HTR-8/SVneo (cell line): Measurements from ENCODE around the gene WDR88.
"Not testable (repeated sequence)": the region's sequence is repeated elsewhere in the genome, so short reads cannot be mapped to it uniquely, and the experiment has no call there.

Experiments
- DNase-seq: peaks from one replicate; pipeline ENCODE4 v3.0.0; 2011; ENCODE audit warnings: low spot score, mixed read lengths; ENCODE audit not compliant: insufficient read length
- FAIRE-seq: peaks from 2 replicates; lab custom pipeline; 2011; peaks lifted over from hg19 to GRCh38; lab: Jason Lieb, UNC

Gene WDR88

GRCh38 chr19:33208371-33208895 lies 76.5 kb downstream of the WDR88 start:
- FAIRE-seq (no peak), DNase-seq (no peak)

- FAIRE-seq = no peak
- DNase-seq = no peak
Observed at GRCh38 chr19:33208904-33209849, 77.3 kb downstream of the WDR88 start.

GRCh38 chr19:33209850-33210230 lies 77.9 kb downstream of the WDR88 start:
- DNase-seq, FAIRE-seq: not testable (repeated sequence)

- DNase-seq = no peak
- no peak for FAIRE-seq
Observed at GRCh38 chr19:33210266-33210940, 78.5 kb downstream of the WDR88 start.

DNA sequence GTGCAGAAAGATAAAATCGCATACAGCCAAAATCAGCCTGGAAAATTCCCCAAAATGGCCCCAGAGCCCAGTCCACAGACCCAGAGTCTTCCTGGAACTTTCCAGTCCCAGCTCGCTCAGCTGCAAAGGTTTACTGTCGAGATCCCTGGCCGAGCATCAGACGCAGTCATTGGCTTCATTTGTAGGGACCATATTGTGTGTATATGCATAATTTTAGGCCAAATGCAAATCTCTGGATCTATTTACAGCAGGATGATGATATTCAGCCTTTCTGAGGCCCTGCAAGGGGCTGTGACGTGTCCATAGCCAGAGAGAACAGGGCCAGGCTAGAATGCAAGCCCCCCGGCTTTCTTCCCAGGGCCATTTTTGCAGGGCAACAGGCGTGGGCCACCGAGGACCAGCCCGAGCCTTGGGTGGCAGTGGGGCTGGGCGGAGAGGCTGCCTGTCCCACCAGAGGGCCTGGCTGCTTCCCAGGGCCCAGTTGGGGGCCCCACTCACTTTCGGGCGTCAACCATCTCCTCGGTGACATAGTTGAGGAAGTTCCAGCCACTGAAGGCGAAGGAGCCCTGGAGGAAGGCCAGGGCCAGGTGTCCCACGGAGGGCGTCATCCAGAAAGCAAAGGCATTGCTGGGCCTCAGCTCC lies 80.0 kb downstream of the WDR88 start:
- FAIRE-seq (no peak), DNase-seq (no peak)

DNA sequence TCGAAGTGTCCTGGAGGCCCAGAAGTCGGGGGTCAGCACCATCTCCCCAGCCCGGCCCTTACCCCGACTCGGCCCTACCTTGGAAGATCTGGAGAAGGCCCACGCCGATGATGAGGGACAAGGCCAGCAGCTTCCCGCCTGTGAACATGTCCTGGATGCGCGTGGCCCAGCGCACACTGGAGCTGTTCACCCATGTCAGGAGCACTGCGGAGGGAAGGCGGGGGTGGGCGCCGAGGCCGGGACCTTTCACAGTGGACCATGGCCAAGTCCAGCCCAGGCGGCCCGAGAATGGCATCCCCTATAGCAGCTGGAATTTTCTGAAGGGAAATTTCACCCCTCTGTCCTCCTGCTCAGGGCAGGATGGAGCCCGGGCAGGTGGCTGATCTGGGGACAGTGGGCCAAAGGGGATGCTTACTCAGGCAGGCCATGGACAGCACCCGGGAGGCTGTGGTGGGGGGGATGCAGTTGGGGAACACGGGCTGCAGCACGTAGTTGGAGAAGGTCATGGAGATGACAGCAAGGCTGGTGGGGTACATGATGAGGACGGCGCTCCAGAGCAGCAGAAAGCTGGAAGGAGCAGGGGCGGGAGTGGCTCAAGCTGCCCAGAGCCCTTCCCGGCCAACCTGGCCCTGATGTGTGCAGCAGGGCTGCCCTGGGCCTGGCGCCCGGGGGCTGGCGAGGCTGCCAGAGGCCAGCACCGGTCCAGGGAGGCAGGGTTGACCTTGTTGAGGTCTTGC lies 80.7 kb downstream of the WDR88 start:
- FAIRE-seq (no peak), DNase-seq (no peak)

GRCh38 chr19:33214596-33214995 lies 82.7 kb downstream of the WDR88 start:
- DNase-seq (peak; percentile 36), FAIRE-seq (peak; percentile 4)

DNA sequence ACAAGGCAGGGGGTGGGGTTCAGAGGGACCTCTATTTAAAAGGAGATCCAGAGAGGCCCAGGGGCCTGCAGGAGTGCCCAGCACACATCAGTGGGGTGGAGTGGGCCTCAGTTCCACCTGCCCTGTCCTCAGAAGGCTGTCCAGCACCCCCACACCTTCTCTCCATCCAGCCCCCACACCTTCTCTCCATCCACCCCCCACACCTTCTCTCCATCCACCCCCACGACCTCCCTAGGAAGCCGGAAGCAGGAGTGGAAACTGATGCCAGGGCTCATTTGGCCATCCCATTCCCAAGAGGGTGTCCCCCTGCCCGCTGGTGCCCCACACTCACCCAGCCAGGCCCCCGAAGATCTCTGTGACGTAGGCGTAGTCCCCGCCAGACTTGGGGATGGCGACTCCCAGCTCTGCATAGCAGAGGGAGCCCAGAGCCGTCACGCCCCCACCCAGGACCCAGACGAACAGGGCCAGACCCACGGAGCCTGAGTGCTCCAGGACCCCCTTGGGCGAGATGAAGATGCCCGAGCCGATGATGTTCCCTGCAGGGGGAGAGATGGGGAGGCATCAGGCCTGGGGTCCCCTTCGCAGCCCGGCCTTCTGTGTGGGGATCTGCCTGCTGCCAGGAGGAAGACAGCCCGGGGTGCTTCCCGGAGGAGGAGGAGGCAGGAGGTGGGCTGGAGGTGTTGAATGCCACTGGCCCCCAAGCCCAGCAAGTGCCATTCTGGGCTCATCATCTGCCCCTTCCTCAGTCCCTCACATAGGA lies 83.7 kb downstream of the WDR88 start:
- DNase-seq (no peak), FAIRE-seq (no peak)

GRCh38 chr19:33216198-33216830 lies 84.4 kb downstream of the WDR88 start:
- FAIRE-seq (no peak), DNase-seq (no peak)

DNA sequence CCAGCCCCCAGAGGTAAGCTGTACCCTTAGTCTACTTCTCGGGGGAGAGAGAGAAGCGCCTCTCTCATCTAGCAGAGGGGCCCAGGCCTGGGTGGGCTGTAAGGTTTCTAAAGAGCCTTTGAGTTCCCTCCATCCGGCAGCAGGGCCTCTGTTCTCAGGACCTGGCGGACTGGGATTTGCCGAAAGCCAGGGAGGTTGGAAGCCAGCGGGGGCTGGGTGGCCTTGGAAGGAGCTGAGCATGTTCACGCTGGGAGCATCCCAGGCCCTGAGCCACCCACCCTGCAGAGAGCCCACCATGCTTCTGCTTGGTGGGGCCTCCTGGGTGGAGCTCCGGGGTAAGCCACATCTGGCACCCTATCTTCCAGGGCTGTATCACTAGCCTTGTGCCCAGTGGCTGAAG lies 86.0 kb downstream of the WDR88 start:
- FAIRE-seq = no peak

GRCh38 chr19:33219261-33219815 lies 87.4 kb downstream of the WDR88 start:
- peak; percentile 60 for FAIRE-seq
- no peak for DNase-seq

More for the DNA sequence above, 86.0 kb downstream of the WDR88 start:
- no peak for DNase-seq

DNA sequence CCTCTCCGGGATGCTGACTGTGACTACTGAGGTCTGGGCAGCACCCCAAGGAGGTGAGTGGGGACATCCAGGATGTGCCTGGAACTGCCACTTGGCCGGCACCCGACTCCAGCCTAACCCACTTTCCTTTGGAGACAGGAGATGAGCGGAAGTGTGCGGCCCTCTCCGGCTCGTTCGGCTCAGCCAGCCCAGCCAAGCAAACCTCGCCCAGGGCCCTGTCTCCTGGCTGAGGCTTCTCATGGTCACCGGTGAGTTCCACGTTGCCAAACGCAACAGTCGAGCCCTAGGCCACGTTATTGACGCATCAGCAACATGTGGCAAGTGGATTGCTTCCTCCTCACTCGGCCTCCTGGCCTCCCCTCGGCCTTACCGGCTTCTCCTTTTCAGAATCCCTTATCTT lies 88.2 kb downstream of the WDR88 start:
- FAIRE-seq (no peak), DNase-seq (no peak)

DNA sequence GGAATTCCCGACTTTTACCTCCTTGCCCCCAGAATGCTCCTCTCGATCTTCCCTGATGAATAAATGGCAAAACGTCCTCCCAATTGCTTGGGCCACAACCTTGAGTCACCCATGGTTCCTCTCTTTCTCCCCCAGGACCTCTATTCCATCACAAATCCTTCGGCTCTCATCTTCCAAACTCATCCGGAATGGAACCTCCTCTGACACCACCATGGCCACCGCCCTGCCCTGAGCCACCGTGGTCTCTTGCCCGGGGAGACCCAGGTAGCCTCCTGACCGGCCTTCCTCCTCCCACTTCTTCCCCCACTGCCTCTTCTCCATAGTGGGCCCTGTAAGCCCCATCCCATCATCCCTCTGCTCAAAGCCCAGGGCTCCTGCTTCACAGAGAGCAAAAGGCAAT lies 88.8 kb downstream of the WDR88 start:
- FAIRE-seq = no peak
- no peak for DNase-seq

DNA sequence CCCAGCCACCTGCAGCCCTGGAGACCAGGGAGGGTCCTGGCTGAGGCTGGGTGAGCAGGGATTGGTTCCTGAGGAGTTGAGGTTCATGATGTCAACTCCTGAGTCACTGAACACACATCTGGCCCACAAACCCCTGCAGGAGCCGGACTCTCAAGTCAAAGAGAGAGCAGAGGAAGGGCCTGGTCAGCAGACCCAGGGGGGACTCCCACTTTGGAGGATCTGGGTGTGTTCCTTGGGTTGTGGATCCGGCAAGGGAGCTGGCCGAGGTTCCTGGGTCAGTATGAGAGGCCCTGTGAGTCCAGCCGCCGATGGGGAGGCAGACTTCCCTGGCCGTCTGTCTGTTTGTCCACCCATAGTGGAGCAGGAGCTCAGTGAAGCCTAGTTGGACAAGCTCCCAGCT lies 89.7 kb downstream of the WDR88 start:
- FAIRE-seq (no peak), DNase-seq (no peak)

DNA sequence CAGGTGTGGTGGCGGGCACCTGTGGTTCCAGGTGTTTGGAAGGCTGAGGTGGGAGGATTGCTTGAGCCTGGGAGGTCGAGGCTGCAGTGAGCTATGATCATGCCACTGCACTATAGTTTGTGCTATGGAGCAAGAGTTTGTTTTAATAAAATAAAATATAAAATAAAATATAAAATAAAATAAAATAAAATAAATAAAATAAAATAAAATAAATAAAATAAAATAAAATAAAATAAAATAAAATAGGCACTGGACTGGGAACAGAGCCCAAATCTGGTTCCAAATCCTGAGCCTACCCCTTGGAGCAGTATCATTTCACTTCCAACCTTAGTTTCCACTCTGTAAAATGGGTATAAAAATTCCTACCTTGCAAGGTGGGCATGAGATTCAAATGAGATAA lies 90.3 kb downstream of the WDR88 start:
- not testable (repeated sequence) for DNase-seq, FAIRE-seq

DNA sequence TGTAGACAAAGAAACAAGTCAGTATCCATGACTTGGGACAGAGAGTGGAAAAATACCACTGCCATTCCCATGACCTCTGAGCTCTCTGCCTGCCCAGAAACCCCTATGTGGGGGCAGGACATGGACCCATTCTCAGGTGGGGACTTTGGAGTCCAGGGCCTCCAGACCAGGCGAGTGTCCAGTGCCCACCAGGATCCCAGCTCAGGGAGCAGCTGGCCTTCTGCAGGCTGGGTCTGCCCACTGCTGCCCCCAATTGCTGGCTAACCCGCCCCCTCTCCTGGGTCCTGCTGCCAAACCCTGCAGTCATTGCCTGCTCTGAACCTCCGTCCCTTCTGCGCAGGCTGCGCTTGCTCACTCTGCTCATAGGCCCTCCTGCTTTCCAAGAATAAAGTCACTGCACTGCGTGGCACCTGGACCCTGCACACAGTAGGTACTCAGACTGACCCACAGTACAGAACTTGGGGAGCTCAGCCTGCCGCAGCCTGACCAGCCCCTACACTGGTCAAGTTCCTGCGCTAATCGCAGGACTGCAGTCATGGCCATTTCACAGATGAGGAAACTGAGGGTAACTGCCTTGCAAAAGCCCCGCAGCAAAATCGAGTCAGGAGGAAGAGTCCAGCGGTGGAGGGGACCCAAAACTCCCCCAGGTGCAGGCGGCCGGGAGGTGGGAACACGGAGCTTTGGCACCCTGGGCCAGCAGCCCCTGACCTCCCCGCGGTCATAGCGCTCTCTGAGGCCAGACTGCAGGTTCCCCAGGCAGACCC lies 93.0 kb downstream of the WDR88 start:
- DNase-seq (no peak), FAIRE-seq (no peak)
